UCSD-AML1 (cell line): Measurements from ENCODE around the gene SLC22A3.
"Not testable (repeated sequence)": the region's sequence is repeated elsewhere in the genome, so short reads cannot be mapped to it uniquely, and the experiment has no call there.

Experiments used
- DNase-seq: peaks from one replicate; lab custom pipeline; 2025; ENCODE audit not compliant: unreplicated experiment; lab: John Stamatoyannopoulos, UW

The SLC22A3 gene, protein sequence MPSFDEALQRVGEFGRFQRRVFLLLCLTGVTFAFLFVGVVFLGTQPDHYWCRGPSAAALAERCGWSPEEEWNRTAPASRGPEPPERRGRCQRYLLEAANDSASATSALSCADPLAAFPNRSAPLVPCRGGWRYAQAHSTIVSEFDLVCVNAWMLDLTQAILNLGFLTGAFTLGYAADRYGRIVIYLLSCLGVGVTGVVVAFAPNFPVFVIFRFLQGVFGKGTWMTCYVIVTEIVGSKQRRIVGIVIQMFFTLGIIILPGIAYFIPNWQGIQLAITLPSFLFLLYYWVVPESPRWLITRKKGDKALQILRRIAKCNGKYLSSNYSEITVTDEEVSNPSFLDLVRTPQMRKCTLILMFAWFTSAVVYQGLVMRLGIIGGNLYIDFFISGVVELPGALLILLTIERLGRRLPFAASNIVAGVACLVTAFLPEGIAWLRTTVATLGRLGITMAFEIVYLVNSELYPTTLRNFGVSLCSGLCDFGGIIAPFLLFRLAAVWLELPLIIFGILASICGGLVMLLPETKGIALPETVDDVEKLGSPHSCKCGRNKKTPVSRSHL

DNA sequence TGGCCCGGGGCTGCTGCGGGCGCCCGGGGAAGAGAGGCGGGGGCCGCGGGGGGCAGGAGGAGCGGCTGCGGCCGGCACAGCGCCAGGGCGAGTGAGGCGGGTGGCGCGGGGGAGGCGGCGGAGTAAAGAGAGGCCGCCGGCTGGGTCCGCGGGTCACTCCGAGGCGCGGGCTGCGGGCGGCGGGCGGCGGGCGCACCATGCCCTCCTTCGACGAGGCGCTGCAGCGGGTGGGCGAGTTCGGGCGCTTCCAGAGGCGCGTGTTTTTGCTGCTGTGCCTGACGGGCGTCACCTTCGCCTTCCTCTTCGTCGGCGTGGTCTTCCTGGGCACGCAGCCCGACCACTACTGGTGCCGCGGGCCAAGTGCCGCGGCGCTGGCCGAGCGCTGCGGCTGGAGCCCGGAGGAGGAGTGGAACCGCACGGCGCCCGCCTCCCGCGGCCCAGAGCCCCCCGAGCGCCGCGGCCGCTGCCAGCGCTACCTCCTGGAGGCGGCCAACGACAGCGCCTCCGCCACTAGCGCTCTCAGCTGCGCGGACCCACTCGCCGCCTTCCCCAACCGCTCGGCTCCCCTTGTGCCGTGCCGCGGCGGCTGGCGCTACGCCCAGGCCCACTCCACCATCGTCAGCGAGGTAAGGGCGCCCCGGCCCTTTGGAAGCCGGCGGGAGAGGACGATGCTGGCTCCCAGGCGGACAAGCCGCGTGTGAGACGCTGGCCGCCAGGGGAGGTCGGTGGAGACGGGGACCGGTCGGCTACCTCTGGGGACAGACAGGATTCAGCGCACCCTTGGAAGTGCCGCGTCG lies at the start of gene SLC22A3:
TSS of gene SLC22A3 (plus strand) at position 156 of the 797 bp plus-strand sequence. CDS start at position 198, 42 bp downstream.
- no peak for DNase-seq

DNA sequence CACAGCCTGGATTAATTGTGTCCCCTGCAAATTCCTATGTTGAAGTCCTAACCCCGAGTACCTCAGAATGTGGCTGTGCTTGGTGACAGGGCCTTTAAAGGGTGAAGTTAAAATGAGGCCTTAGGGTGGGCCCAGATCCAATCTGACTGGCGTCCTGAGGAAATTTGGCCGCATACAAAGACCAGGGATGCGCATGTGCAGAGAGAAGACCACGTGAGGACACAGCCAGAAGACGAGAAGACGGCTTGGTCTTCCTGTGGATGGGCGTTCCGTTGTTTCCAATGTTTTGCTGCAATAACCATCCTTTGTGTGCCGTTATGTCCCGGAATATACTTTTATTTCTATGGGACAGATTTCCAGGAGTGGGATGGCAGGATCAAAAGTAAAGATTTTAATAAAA lies 48.6 kb upstream of the SLC22A3 start:
- DNase-seq, result no peak

DNA sequence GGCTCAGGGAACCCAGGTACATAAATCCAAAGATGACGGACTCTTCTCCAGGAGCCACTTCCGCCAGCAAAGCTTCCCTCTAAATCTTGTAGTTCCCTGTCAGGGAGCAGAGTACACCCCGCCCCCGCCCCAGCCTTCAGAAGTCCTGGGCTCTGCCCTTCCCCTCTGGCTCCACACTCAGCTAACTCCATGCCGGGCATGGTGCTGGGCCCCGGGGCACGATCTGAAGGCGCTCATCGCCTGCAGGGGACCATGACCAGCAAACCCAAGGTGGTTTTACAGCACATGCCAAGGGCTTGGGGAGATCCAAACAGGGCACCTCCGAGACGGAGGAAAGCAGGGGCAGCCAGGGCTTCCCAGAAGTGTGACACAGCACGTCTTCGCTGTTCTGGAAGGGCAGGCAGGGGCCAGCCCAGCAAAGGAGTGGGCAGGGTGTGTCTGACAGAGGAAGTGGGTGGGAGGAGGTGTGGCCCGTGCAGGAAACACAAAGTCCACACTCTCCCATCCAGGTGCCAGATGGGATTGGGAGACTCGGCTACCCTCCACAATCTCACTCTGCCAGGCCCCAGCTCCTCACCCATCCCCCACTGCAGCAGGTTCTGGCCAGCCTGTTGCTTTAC lies 48.0 kb upstream of the SLC22A3 start:
- DNase-seq, result no peak

DNA sequence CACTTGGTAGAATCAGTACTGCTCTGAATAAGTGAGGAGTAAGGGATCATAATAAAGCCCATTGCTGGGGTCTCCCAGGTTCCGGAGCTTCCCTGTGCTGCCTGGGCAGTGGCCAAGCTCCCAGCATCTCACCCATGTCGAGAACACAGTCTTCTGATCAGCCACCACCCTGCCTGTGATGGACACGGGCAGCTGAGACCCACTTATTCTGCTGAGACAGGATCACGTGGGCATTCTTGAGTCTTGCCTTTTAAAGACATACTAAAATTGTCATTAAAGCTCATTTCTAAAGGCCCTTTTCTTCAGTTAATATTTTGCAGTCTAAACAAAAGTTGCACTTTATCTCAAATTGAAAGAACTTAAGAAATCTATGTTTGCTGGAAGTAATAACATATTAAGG lies 46.8 kb upstream of the SLC22A3 start:
- no peak for DNase-seq

DNA sequence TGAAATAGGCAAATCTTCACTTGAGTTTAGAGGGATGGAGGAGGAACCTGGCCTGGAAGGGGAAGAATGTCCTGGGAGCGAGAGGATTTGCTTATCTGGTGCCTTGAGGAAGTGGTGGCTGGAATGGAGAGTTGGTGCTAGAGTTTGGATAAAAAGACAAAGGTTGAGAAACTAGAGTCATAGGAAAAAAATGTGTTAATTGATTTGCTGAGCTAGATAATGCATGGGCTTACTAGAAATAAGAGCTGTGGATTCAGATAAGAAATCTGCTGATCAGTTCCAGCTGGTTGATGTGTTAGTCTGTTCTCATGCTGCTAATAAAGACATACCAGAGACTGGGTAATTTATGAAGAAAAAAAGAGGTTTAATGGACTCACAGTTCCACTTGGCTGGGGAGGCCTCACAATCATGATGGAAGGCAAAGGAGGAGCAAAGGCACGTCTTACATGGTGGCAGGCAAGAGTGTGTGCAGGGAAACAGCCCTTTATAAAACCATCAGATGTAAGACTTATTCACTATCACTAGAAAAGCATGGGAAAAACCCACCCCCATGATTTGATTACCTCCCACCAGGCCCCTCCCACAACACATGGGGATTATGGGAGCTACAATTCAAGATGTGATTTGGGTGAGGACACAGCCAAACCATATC lies 45.6 kb upstream of the SLC22A3 start:
- DNase-seq, result not testable (repeated sequence)

DNA sequence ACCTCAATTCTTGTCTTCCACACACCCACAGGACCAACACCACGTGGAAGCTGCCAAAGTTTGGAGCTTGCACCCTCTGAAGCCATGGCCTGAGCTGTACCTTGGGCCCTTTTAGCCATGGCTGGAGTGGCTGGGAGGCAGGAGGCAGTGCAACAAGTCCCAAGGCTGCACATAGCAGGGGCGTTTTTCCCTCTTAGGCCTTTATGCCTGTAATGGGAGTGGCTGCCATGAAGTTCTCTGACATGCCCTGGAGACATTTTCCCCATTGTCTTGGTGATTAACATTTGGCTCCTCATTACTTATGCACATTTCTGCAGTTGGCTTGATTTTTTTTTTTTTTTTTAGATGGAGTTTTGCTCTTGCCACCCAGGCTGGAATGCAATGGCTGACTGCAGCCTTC lies 44.4 kb upstream of the SLC22A3 start:
- no peak for DNase-seq

DNA sequence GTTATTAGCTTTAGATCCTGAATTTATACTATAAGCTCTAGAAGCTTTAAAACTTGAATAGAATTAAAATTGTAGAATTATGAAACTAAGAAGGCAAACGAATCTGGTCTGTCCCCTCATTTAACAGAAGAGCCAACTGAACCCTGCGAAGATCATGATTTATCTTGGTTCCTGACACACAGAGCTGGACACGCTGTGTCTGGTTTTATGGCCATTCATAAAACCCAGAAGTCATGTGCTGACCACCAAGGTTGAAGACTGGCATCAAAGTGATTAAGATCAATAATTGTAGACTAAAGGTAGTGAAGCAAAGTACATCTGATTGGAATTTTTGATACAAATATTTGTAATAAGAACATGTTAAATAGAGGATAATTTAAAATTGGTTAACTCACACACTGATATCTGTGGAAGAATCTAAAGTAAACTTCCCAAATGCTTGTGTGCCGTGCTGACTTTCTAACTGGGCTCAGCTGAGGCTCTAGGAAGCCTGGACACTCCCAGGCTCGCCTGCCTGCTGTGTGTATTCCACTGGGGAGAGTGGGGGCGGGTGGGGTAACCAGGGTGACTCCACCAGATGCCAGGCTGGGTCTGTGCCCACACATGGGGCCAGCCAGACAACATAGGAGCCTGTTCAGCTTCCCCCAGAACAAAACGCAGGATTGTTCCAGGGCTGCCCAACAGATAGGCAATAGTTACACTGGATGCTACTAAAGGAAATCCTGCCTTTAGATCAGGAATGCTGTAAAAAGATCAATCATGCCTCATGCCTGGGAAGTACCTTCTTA lies 42.1 kb upstream of the SLC22A3 start:
- no peak for DNase-seq

DNA sequence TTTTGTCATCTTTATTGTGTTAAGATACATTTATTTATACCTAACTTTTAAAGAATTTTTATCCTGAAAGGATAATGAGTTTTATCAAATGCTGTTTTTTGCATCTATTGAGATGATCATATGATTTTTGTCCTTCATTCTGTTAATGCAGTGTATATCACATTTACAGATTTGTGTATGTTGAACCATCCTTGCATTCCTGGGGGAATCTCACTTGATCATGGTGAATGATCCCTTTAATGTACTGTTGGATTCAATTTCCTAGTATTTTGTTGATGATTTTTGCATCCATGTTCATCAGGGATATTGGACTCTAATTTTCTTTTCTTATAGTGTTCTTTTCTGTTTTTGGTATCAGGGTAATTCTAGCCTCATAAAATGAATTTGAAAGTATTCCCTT lies 38.5 kb upstream of the SLC22A3 start:
- no peak for DNase-seq

DNA sequence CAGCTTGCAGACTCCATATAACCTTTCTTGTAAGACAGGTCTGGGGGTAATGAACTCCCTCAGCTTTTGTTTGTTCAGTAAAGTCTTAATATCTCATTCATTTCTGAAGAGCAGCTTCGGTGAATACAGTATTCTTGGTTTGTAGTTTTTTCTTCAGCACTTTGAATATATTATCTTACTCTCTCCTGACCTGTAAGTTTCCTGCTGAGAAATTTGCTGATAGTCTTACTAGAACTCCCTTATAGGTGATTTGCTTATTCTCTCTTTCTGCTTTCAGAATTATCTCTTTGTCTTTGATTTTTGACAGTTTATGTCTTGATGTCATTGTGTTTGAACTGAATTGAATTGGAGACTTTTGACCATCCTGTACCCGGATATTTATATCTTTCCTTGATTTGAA lies 35.3 kb upstream of the SLC22A3 start:
- no peak for DNase-seq

DNA sequence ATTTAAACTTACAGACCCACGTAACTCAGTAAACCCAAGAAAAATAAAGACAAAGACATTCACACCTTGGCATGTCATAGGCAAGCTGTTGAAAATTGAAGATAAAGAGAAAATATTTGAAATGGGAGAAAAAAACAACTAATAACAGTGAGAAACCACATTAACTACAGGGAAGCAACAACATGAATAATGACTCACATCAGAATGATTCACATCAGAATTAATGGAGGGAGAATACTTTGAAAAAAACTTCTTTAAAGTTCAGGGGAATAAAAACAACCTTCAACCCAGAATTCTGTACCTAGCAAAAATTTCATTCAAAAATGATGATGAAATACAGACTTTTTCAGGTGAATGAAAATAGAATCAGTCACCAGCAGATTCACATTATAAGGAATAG lies 32.9 kb upstream of the SLC22A3 start:
- no peak for DNase-seq

DNA sequence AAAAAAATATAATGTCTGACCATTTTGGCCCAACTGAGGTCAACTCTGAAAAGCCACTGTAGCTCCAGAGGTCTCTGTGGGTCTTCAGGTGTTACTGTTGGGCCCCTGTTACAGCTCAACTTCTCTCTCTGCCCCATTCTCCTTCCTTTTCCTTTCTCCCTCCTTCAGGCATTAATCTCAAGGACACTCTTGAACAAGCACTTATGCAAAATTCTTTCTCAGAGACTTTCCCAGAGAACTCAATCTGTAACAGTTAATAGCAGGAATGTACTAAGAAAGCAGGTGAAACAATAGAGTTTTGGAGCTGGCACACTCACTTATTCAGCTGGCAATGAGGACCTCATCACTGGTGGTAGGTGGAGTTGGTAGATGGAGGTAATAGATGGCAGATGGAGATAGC lies 31.9 kb upstream of the SLC22A3 start:
- DNase-seq, result no peak

DNA sequence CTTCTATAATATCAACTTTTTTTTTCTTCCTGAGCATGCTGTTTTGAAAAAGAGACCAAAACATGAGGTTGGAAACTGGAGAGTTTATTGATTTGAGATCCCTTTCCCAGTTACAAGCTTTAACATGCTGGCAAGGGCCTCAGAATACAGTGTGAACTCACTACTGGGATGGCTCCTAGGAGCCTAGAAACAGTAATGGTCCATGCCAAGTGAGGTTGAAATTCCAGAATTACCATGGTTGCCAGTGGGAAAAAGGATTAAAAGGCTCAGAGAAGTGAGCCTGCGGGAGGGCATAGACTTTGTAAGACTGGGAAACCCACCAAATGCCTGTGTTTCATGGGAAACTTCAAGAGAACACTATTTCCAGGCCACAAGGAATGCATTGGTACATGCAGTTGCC lies 28.9 kb upstream of the SLC22A3 start:
- no peak for DNase-seq

DNA sequence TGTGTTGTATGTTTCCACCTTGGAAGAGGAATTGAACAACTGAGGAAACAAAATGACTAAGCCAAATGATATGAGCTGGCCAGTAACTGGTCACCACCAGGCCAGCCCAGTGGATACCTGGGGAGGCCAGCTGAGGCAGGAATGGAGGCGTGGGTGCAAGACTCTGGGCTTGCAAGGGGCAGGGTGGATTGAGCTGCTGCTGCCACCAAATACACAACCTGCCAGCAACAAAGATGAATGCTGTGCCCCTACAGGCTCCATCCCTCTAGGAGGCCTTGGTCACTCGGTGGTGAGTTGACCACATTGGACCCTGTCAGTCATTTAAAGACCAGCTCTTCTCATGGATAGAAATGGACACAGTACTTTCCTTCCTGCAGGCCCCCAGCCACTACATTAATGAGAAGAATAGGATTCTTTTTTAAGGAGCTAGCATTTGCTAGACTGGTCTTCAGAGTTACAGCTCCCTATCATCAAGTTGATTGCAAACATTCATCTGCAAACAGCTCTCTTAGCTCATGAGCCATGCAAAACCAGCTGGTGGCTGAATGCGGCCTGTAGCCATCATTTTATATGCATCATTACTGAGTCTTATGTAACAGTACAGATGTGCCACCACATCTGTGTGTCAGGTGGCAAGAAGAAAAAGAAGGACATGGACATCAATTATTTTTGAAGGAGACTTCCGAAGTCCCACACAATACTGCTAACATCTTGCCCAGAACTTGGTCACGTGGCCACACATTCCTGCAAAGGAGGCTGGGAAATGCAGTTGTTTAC lies 26.3 kb upstream of the SLC22A3 start:
- DNase-seq, result no peak

DNA sequence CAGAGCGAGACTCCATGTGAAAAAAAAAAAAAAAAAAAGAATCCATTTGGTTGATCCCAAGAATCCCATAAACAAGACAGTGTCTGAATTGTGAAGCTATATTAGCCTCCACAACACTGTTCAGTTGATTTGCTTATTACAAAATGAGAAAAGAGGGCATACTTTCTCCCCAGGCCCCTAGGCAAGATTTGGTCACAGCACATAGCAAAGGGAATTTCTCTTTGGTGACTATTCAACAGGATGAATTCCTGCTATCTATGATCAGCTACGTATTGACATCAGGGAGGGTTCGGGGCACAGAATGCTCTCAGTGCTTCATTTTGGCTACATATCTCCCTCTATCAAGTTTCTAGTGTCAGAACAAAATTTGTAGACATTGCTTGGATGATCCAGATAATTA lies 20.2 kb upstream of the SLC22A3 start:
- no peak for DNase-seq

DNA sequence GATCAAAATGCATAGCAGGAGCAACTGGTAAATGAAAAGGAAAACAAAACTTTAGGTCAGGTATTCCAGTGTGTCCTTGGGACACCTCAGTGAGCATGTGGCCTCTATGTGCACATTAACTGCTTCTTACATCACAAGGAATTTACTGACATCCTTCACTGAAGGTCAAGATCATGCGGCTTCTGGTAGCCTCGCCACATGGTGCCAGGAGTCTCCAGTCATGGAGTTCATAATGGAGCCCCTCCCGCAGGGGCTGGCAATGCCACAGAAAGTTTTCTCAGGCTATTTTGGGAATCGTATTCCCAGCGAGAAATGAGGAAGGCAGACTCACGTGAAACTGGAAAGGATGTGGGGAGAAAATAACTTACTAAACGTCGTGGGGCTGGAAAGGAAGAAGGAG lies 19.7 kb upstream of the SLC22A3 start:
- no peak for DNase-seq

DNA sequence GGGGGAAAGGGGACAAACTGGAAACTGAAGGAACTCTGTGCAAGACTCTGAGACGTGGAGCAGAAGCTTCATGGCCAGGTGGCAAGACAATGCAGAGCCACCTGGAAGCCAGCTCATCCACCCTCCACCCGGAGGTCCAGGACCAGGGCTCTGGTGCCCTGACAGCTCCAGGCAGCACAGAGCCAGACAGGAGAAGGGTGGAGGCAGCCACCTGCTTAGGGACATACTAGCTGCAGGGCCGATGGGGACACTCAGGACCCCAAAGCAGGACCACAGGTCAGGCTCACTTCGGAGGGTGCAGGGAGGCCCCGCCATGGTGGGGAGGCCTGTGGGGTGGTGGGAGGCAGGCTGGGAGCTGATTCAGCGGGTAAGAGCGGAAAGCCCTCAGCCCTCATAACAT lies 19.0 kb upstream of the SLC22A3 start:
- DNase-seq, result no peak

DNA sequence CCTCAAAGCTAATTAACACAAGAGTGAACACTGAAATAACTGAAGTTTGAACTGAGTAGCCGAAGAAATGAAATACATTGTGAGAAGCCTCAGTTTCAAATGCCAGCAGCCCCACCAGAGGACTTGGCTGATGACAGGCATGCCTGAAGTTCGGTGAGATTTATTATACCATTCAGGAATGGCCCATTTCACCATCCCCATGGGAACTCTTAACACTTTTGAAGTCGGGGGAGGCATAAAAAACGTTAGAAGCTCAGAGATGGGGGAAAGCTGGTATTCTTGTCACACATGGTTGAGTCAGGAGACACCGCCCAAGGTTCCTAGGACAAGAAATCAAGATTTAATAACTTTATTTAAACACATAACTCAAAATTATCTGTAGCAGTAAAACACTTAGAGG lies 17.6 kb upstream of the SLC22A3 start:
- no peak for DNase-seq

DNA sequence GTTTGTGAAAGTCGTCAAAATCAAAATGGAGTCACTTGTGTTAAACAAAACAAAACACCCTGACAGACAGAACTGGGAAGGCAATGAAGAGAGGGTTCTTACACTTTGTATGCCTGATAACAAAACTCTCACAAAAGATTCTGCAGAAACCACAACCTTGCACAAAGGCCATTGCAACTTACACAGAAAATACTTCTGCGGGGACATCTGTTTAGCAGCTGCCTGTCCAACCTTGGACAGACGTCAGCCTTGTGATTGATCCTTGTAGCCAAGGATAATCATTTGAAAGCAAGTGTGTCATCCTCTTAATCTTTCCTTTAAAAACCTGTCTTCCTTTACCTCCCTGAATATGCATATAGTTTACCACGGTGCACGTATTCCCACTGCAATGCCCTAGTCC lies 17.0 kb upstream of the SLC22A3 start:
- no peak for DNase-seq

DNA sequence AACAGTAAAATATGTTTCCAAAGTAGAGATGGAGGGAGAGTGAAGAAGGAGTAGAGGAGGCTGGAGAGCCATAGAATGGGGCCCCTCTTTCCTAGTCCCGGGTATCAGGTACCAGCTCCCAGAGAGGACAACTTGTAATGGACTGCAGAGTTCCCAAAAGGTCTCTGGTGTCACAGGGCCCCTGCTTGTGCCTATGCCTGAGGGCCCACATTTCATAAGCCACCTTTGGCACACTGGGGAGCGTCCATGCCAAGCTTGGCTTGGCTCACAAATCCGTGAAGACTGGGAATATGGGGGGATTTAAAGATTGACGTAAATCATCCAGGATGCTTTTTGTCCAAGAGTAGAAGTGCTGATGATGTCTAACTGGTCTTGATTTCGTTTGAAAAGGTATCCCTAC lies 16.4 kb upstream of the SLC22A3 start:
- no peak for DNase-seq

DNA sequence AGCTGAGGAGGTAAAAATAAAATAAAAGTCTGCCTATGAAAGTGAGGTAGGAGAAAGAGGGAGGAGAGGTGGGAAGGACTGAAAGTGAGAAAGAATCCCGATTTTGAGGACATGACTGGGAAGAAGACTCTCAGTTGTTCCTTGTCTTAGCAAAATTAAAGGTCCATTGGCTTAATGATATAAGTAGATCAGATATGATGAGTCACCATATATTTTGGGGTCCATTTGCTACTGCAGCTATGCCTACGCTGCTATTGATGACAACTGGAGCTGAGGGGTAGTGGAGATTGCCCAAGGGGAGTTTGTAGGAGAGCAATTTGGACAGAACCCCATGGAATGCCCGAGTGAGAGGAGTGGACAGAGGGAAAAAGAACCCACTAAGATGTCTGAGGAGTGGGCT lies 15.1 kb upstream of the SLC22A3 start:
- DNase-seq, result no peak
